ENCODE measurements around the gene VGLL2. TPM values are rescaled to one million over a fixed set of nuclear protein-coding genes. Genes with fewer than 3 reads are reported as not detected.

Gene VGLL2
- total RNA-seq, 2 experiments from 2014 or later, result not detected

GRCh38 chr6:117229870-117230269 lies 35.5 kb upstream of the VGLL2 start:
- DNase-seq (ENCODE audit: low spot score), result no peak
- no peak overlapping the region for H2AFZ ChIP-seq (ENCODE audit: low read length)
- H3K9me2 ChIP-seq (ENCODE audit: insufficient read depth, low read length), result no peaks in the 10 kb centered on the region
- H3K4me2 ChIP-seq (ENCODE audit: low read length), result no peak overlapping the region
- CTCF ChIA-PET (ENCODE audit: unreplicated experiment), result no interaction called here
- BruUV-seq (replicated peaks), result no TSS peak
- TF ChIP-seq EZH2phosphoT487 (IDR thresholded peaks at IDR 0.05; ENCODE audit: borderline replicate concordance, low read depth, low read length) (no peak), CTCF (conservative IDR thresholded peaks at IDR 0.05; ENCODE audit: low read length) (no peak)
- H3K79me2 ChIP-seq (ENCODE audit: insufficient read depth, low read depth, low read length), result no peaks in the 10 kb centered on the region
- POLR2A ChIA-PET, result interaction anchor here (1.3 kb wide), 1 partner anchor 8 kb away, joined by 3 read pairs; no protein-coding TSS in a partner anchor
- H3K4me3 ChIP-seq (ENCODE audit: low read depth, low read length, poor library complexity, severe bottlenecking), result no peak overlapping the region
- no peak overlapping the region for H3K27ac ChIP-seq (ENCODE audit: low read depth, low read length, poor library complexity, severe bottlenecking)
- no peaks in the 10 kb centered on the region for H3K4me1 ChIP-seq (ENCODE audit: insufficient read depth, low read length, poor library complexity, severe bottlenecking)
- no peaks in the 10 kb centered on the region for H3K9me3 ChIP-seq (ENCODE audit: low read length)
- no peaks in the 10 kb centered on the region for H3K36me3 ChIP-seq (ENCODE audit: insufficient read depth, low read length)
- intact Hi-C loops (cut with micrococcal nuclease; ENCODE audit: unreplicated experiment), result no loop called here
- H4K20me1 ChIP-seq (ENCODE audit: insufficient read depth, low read length), result no peaks in the 10 kb centered on the region

GRCh38 chr6:117231466-117231865 lies 33.9 kb upstream of the VGLL2 start:
- BruUV-seq (replicated peaks), result no TSS peak
- no peaks in the 10 kb centered on the region for H3K9me3 ChIP-seq (ENCODE audit: low read length)
- CTCF ChIA-PET (ENCODE audit: unreplicated experiment), result no interaction called here
- intact Hi-C loops (cut with micrococcal nuclease; ENCODE audit: unreplicated experiment), result no loop called here
- no peak overlapping the region for H3K4me3 ChIP-seq (ENCODE audit: low read depth, low read length, poor library complexity, severe bottlenecking)
- no peaks in the 10 kb centered on the region for H3K4me1 ChIP-seq (ENCODE audit: insufficient read depth, low read length, poor library complexity, severe bottlenecking)
- H3K4me2 ChIP-seq (ENCODE audit: low read length), result no peak overlapping the region
- no peak overlapping the region for H2AFZ ChIP-seq (ENCODE audit: low read length)
- H3K9me2 ChIP-seq (ENCODE audit: insufficient read depth, low read length), result no peaks in the 10 kb centered on the region
- H3K79me2 ChIP-seq (ENCODE audit: insufficient read depth, low read depth, low read length), result no peaks in the 10 kb centered on the region
- TF ChIP-seq EZH2phosphoT487 (IDR thresholded peaks at IDR 0.05; ENCODE audit: borderline replicate concordance, low read depth, low read length) (no peak), CTCF (conservative IDR thresholded peaks at IDR 0.05; ENCODE audit: low read length) (no peak)
- POLR2A ChIA-PET, result interaction anchor here (0.8 kb wide), 1 partner anchor 9 kb away, joined by 3 read pairs; no protein-coding TSS in a partner anchor
- no peaks in the 10 kb centered on the region for H3K36me3 ChIP-seq (ENCODE audit: insufficient read depth, low read length)
- DNase-seq (ENCODE audit: low spot score), result no peak
- H4K20me1 ChIP-seq (ENCODE audit: insufficient read depth, low read length), result no peaks in the 10 kb centered on the region
- no peak overlapping the region for H3K27ac ChIP-seq (ENCODE audit: low read depth, low read length, poor library complexity, severe bottlenecking)

- ChIA-PET CTCF (ENCODE audit: unreplicated experiment) (no interaction called here), POLR2A (interaction anchor here (0.8 kb wide), 1 partner anchor 9 kb away, joined by 3 read pairs; no protein-coding TSS in a partner anchor)
- H3K36me3 ChIP-seq (ENCODE audit: insufficient read depth, low read length), result no peaks in the 10 kb centered on the region
- no peak overlapping the region for H3K27ac ChIP-seq (ENCODE audit: low read depth, low read length, poor library complexity, severe bottlenecking)
- H3K9me2 ChIP-seq (ENCODE audit: insufficient read depth, low read length), result no peaks in the 10 kb centered on the region
- H2AFZ ChIP-seq (ENCODE audit: low read length), result no peak overlapping the region
- H3K4me1 ChIP-seq (ENCODE audit: insufficient read depth, low read length, poor library complexity, severe bottlenecking), result no peaks in the 10 kb centered on the region
- H3K4me3 ChIP-seq (ENCODE audit: low read depth, low read length, poor library complexity, severe bottlenecking), result no peak overlapping the region
- H3K9me3 ChIP-seq (ENCODE audit: low read length), result no peaks in the 10 kb centered on the region
- intact Hi-C loops (cut with micrococcal nuclease; ENCODE audit: unreplicated experiment), result no loop called here
- no peak for DNase-seq (ENCODE audit: low spot score)
- H4K20me1 ChIP-seq (ENCODE audit: insufficient read depth, low read length), result no peaks in the 10 kb centered on the region
- no peak for TF ChIP-seq EZH2phosphoT487 (IDR thresholded peaks at IDR 0.05; ENCODE audit: borderline replicate concordance, low read depth, low read length)
- no peak for TF ChIP-seq CTCF (conservative IDR thresholded peaks at IDR 0.05; ENCODE audit: low read length)
- no TSS peak for BruUV-seq (replicated peaks)
- no peaks in the 10 kb centered on the region for H3K79me2 ChIP-seq (ENCODE audit: insufficient read depth, low read depth, low read length)
- H3K4me2 ChIP-seq (ENCODE audit: low read length), result no peak overlapping the region
Observed at GRCh38 chr6:117232196-117232595, 33.2 kb upstream of the VGLL2 start.
